Endothelial cell of umbilical vein (primary cell): ENCODE data around the gene SLC24A3. TPM values are rescaled to one million over a fixed set of nuclear protein-coding genes. Genes with fewer than 3 reads are reported as not detected.

ENCODE experiments used
- BruUV-seq: library from RNA; stranded (reverse); fragments of 400-500 nt; replicated peaks from 2 replicates; lab custom pipeline; 2021; lab: Mats Ljungman, UMichigan
- CTCF ChIA-PET: fragments of 300-600, 350-600 bp; sonication (Branson Sonifier 250); formaldehyde crosslinking; loops from one replicate; lab custom pipeline; 2021; ENCODE audit warnings: antibody characterized with exemption, inconsistent platforms; lab: Charles Lee
- POLR2A ChIA-PET: fragments of 300-600, 350-600 bp; sonication (Branson Sonifier 250); formaldehyde crosslinking; loops from one replicate; lab custom pipeline; 2021; ENCODE audit warnings: antibody characterized with exemption, inconsistent platforms; lab: Charles Lee
- DNase-seq: peaks from one replicate; pipeline ENCODE4 v3.0.0-alpha.2; 2011; ENCODE audit warnings: low read depth, low spot score
- FAIRE-seq: peaks from 2 replicates; lab custom pipeline; 2011; peaks lifted over from hg19 to GRCh38; lab: Jason Lieb, UNC
- H2AFZ ChIP-seq: 2 replicates; pipeline ENCODE4 v1.6.0; 2012; ENCODE audit warnings: low read depth, low read length, control low read depth, inconsistent platforms
- H3K27ac ChIP-seq: 2 replicates; pipeline ENCODE4 v1.5.1; 2011; ENCODE audit warnings: low read depth, mild to moderate bottlenecking, control low read depth, low read length, moderate library complexity; ENCODE audit not compliant: insufficient read depth
- H3K27me3 ChIP-seq, 2 experiments: 2 replicates each; pipeline versions ENCODE4 v1.6.0 to v1.6.1; 2011; ENCODE audit warnings: low read length in 2 of 2, mixed read lengths in 1 of 2; ENCODE audit not compliant: control insufficient read depth in 2 of 2, insufficient read depth in 2 of 2
- H3K36me3 ChIP-seq, 2 experiments: 2 replicates in 1 of 2; 3 replicates in 1 of 2; pipeline ENCODE4 v1.5.1; 2011; ENCODE audit warnings: low read length in 2 of 2, mild to moderate bottlenecking in 1 of 2, moderate library complexity in 1 of 2; ENCODE audit not compliant: control insufficient read depth in 2 of 2, insufficient read depth in 2 of 2; ENCODE audit errors: extremely low read depth in 1 of 2
- H3K4me1 ChIP-seq: 3 replicates; pipeline ENCODE4 v1.5.1; 2011; ENCODE audit warnings: mild to moderate bottlenecking, low read length; ENCODE audit not compliant: control insufficient read depth, insufficient read depth; ENCODE audit errors: extremely low read depth
- H3K4me2 ChIP-seq: 2 replicates; pipeline ENCODE4 v1.6.1; 2011; ENCODE audit warnings: low read length, control low read depth, mixed read lengths; ENCODE audit not compliant: insufficient read depth
- H3K4me3 ChIP-seq, 3 experiments: fragments of 200-600 bp in 1 of 3; sonication (generic), shearing (Covaris generic) in 1 of 3; replicated peaks in 1 of 3; 2 replicates each; pipeline ENCODE4 v1.5.1; 2011 to 2016; ENCODE audit warnings: control low read depth in 3 of 3, low read length in 3 of 3, mild to moderate bottlenecking in 2 of 3, inconsistent platforms in 1 of 3, low read depth in 1 of 3, moderate library complexity in 1 of 3; ENCODE audit not compliant: insufficient read depth in 1 of 3
- H3K79me2 ChIP-seq: 2 replicates; pipeline ENCODE4 v1.6.0; 2012; ENCODE audit warnings: low read length, inconsistent platforms; ENCODE audit not compliant: control insufficient read depth, insufficient read depth
- H3K9ac ChIP-seq: replicated peaks from 2 replicates; pipeline ENCODE3; 2011; ENCODE audit warnings: low read length, control low read depth; ENCODE audit not compliant: insufficient read depth; ENCODE audit errors: extremely low read depth
- H3K9me1 ChIP-seq: replicated peaks from 3 replicates; pipeline ENCODE4 v1.6.0; 2011; ENCODE audit warnings: mild to moderate bottlenecking, low read length; ENCODE audit not compliant: control insufficient read depth, insufficient read depth; ENCODE audit errors: extremely low read depth
- H3K9me3 ChIP-seq: replicated peaks from 2 replicates; pipeline ENCODE4 v1.5.1; 2012; ENCODE audit warnings: low read length, inconsistent platforms; ENCODE audit not compliant: control insufficient read depth, insufficient read depth
- H4K20me1 ChIP-seq: replicated peaks from 2 replicates; pipeline ENCODE3; 2011; ENCODE audit warnings: mild to moderate bottlenecking, low read length; ENCODE audit not compliant: control insufficient read depth, insufficient read depth; ENCODE audit errors: extremely low read depth
- EZH2 ChIP-seq: IDR thresholded peaks from 2 replicates; pipeline ENCODE4 v1.6.1; 2012; ENCODE audit warnings: borderline replicate concordance, low read depth, mild to moderate bottlenecking, moderate library complexity, low read length, inconsistent platforms; ENCODE audit not compliant: severe bottlenecking
- FOS ChIP-seq: IDR thresholded peaks from 2 replicates; pipeline ENCODE4 v1.6.1; 2011; ENCODE audit warnings: mild to moderate bottlenecking, low read length, moderate library complexity, borderline replicate concordance; ENCODE audit not compliant: insufficient read depth
- MAX ChIP-seq: IDR thresholded peaks from 2 replicates; pipeline ENCODE4 v1.6.1; 2011; ENCODE audit not compliant: insufficient read depth, insufficient read length
- MYC ChIP-seq: IDR thresholded peaks from one replicate; pipeline ENCODE4 v1.6.1; 2011; ENCODE audit warnings: mild to moderate bottlenecking, low read depth, low read length
- POLR2A ChIP-seq: IDR thresholded peaks from 2 replicates; pipeline ENCODE4 v1.6.1; 2012; ENCODE audit warnings: low read depth, mild to moderate bottlenecking, control low read depth, low read length
- POLR2AphosphoS5 ChIP-seq: IDR thresholded peaks from 2 replicates; pipeline ENCODE4 v1.6.1; 2012; ENCODE audit warnings: low read depth, mild to moderate bottlenecking, control low read depth, low read length, moderate library complexity; ENCODE audit not compliant: insufficient read depth
- dilution Hi-C: fragments of 300-500 bp; cut with MboI; formaldehyde crosslinking; loops from one replicate; pipeline ENCODE4 v1.15.0; 2019; ENCODE audit warnings: low sequenced_read_pairs; ENCODE audit not compliant: extremely low pct_ligation_motif_present
- intact Hi-C: fragments of 100-400 bp; cut with micrococcal nuclease; formaldehyde crosslinking; loops from one replicate; pipeline ENCODE4 v1.10.0; 2022
- polyA plus RNA-seq, 4 experiments: library from polyadenylated mRNA; depleted of rRNA in 3 of 4; stranded (reverse) in 3 of 4; unstranded in 1 of 4; fragments of >200 nt; gene quantifications; 2 replicates each; pipeline versions ENCODE4 v1.2.1 to v1.2.3, GENCODE V29; 2011 to 2012; ENCODE audit warnings: missing spikeins in 1 of 4
- total RNA-seq: library from RNA; stranded (reverse); gene quantifications from 2 replicates; pipeline ENCODE4 v1.2.3, GENCODE V29; 2021
- TF ChIP-seq, protein P1 (sequence below), 2 donors: IDR thresholded peaks; 1 replicate in 1 of 2; 2 replicates in 1 of 2; pipeline ENCODE4 v1.5.1; 2011; ENCODE audit warnings: low read length in 2 of 2, mild to moderate bottlenecking in 2 of 2, moderate library complexity in 2 of 2, control low read depth in 1 of 2, inconsistent platforms in 1 of 2, low read depth in 1 of 2; ENCODE audit not compliant: insufficient read depth in 1 of 2; ENCODE audit errors: extremely low read depth in 1 of 2

Gene SLC24A3
- total and polyA plus RNA-seq, 2 donors (not counting 3 experiments of a cell fraction or from before 2014, with no cell fraction given): not detected

DNA sequence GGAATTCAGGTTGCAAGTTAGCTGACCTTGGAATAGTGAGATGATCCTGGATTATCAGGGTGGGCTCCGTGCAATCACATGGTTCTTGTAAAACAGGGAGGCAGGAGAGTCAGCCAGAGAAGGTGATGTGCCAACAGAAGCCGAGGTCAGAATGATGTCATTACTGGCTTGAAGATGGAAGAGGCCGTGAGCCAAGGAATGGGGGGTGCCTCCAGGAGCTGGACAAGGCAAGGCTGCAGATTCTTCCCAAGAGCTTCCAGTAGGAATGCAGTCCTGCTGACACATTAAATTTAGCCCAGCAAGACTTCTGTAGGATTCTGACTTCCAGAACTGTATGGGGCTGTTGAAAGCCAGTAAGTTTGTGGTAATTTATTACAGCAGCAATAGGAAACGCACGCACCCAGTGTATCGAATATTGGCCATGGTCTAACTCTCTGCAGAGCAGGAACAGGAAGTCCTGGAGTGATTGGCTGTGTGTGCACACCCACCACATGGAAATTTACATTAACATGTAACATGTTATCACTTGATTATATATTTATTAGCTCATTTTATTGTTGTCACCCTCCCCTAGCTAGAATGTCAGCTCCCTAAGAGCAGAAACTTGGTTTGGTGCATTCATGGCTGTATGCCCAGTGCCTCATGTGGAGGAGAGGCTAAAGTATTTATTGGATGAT lies 19.1 kb downstream of the SLC24A3 start:
- H2AFZ ChIP-seq: no peak overlapping the region
- no peaks in the 10 kb centered on the region for H3K4me1 ChIP-seq
- ChIA-PET POLR2A (no interaction called here), CTCF (no interaction called here)
- H3K27ac ChIP-seq: no peak overlapping the region
- FAIRE-seq: no peak
- dilution Hi-C loops: no loop called here
- no peaks in the 10 kb centered on the region for H3K9me3 ChIP-seq
- no peaks in the 10 kb centered on the region for H3K9me1 ChIP-seq
- H3K36me3 ChIP-seq: no peaks in the 10 kb centered on the region
- H4K20me1 ChIP-seq: no peaks in the 10 kb centered on the region
- DNase-seq: no peak
- no TSS peak for BruUV-seq
- intact Hi-C loops: no loop called here
- no peak for TF ChIP-seq MAX
- TF ChIP-seq POLR2AphosphoS5: no peak
- TF ChIP-seq, protein P1, sequence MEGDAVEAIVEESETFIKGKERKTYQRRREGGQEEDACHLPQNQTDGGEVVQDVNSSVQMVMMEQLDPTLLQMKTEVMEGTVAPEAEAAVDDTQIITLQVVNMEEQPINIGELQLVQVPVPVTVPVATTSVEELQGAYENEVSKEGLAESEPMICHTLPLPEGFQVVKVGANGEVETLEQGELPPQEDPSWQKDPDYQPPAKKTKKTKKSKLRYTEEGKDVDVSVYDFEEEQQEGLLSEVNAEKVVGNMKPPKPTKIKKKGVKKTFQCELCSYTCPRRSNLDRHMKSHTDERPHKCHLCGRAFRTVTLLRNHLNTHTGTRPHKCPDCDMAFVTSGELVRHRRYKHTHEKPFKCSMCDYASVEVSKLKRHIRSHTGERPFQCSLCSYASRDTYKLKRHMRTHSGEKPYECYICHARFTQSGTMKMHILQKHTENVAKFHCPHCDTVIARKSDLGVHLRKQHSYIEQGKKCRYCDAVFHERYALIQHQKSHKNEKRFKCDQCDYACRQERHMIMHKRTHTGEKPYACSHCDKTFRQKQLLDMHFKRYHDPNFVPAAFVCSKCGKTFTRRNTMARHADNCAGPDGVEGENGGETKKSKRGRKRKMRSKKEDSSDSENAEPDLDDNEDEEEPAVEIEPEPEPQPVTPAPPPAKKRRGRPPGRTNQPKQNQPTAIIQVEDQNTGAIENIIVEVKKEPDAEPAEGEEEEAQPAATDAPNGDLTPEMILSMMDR (IDR thresholded peaks at IDR 0.05; ENCODE audit: extremely low read depth in 1 of 2, insufficient read depth in 1 of 2, low read depth in 1 of 2, low read length in 2 of 2): no peak
- no peak for TF ChIP-seq POLR2A
- no peak for TF ChIP-seq EZH2
- no peak for TF ChIP-seq FOS
- TF ChIP-seq MYC: no peak
- H3K27me3 ChIP-seq: no peaks in the 10 kb centered on the region
- no peak overlapping the region for H3K4me2 ChIP-seq
- H3K9ac ChIP-seq: no peak overlapping the region
- H3K79me2 ChIP-seq: no peaks in the 10 kb centered on the region
- no peak overlapping the region for H3K4me3 ChIP-seq
